HUES48 (cell line): Measurements from ENCODE around the gene GTSF1L.

Source experiments
- H3K27ac ChIP-seq: one replicate; pipeline ENCODE4 v1.7.0; 2013; ENCODE audit warnings: low read depth, low read length, inconsistent platforms
- H3K27me3 ChIP-seq: 2 replicates; pipeline ENCODE4 v1.6.1; 2013; ENCODE audit warnings: mild to moderate bottlenecking, low read length; ENCODE audit not compliant: control insufficient read depth, insufficient read depth
- H3K36me3 ChIP-seq: 2 replicates; pipeline ENCODE4 v1.6.1; 2013; ENCODE audit warnings: low read length; ENCODE audit not compliant: control insufficient read depth, insufficient read depth
- H3K4me1 ChIP-seq: 2 replicates; pipeline ENCODE4 v1.6.1; 2013; ENCODE audit warnings: mild to moderate bottlenecking, low read length; ENCODE audit not compliant: control insufficient read depth, insufficient read depth
- H3K4me3 ChIP-seq: 2 replicates; pipeline ENCODE4 v1.5.1; 2013; ENCODE audit warnings: mild to moderate bottlenecking, low read depth, low read length
- H3K9ac ChIP-seq: 2 replicates; pipeline ENCODE4 v1.6.1; 2013; ENCODE audit warnings: mild to moderate bottlenecking, low read depth, low read length, moderate library complexity
- H3K9me3 ChIP-seq: 2 replicates; pipeline ENCODE4 v1.6.1; 2013; ENCODE audit warnings: low read length; ENCODE audit not compliant: control insufficient read depth, insufficient read depth

The GTSF1L gene

DNA sequence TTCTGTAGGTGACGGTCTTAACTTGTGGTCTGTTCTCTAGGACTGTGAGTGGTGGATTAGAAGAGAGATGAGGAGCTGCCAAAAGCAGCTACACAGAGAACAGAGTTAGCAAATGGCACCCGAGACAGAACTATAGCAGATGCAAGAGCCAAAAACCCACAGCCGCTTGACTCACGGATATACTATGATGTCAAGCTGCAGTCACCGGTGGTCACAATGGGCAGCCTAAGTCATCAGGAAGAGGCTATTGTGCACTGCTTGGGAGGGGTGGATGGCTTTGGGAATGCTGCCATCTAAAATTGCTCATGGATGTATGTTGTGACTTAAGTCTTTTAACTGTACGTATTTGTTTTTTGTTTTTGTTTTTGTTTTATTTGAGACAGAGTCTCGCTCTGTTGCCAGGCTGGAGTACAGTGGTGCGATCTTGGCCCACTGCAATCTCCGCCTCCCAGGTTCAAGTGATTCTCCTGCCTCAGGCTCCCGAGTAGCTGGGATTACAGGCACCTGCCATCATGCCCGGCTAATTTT is at the start of gene GTSF1L:
GTSF1L (minus strand) TSS at position 192 of the 528 bp plus-strand sequence. CDS start 308 bp downstream, outside the sequence.
- H3K9me3 ChIP-seq, result no peaks in the 10 kb centered on the region
- H3K4me3 ChIP-seq, result no peak within 1 kb of the TSS
- no peaks in the 10 kb centered on the region; the same call in 1 of the 2 replicates for H3K27me3 ChIP-seq
- no peak within 1 kb of the TSS for H3K9ac ChIP-seq
- no peaks in the 10 kb centered on the region for H3K4me1 ChIP-seq
- no peak within 1 kb of the TSS for H3K27ac ChIP-seq
- H3K36me3 ChIP-seq, result no peaks in the 10 kb centered on the region

DNA sequence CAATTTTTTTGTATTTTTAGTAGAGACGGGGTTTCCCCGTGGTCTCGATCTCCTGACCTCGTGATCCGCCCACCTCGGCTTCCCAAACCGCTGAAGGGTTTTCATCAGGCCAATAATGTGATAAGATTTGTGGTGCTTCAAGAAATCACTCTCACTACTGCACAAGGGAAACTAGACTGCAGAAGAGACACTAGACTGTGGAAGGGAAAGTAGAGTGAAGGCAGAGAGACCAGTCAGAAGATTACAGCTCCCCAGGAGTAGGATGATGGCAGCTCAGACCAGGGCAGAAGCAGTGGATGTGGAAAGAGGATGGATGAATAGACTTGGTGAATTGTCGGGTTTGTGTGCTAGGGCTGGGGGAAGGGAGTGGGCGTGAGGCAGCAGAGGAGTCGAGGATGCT is 48.0 kb upstream of the GTSF1L start:
- Histone ChIP-seq H3K4me3 (no peak overlapping the region), H3K9me3 (peaks cover 2% of the 10 kb centered on the region; the same call in 1 of the 2 replicates), H3K4me1 (no peaks in the 10 kb centered on the region), H3K27me3 (no peaks in the 10 kb centered on the region), H3K36me3 (no peaks in the 10 kb centered on the region), H3K9ac (no peak overlapping the region), H3K27ac (no peak overlapping the region)

DNA sequence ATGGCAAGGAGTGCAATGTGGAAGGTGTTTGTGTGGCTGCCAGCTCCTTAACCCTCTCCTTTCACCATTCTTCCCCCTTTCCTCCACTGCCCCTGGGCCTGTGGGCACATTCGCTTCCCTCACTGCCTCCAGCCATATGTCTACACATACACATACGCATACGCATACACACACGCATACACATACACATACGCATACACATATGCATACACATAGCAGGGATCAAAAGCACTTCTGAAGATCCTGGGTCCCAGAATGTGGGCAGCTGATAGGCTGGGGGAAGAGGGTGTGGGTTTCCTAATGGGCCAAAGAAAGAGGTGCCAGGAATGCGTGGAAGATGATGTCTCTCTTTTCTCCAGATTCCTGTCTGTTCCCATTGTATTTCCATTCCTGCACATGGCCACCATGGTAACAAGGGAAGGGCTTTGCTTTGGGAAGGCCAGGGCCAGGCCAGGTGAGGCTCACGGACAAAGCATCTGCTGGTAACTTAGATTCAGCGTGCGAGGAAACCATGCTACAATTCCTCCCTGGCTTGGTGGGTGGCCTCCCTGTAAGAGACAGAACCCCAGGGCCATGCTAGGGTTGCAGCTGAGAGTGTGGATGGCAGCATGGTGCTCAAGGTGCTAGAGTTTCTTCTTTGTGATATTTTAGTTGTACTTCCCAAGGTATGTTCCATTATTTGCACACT is 44.8 kb upstream of the GTSF1L start:
- H3K9me3 ChIP-seq, result no peaks in the 10 kb centered on the region
- H3K27me3 ChIP-seq, result no peaks in the 10 kb centered on the region
- H3K4me3 ChIP-seq, result no peak overlapping the region
- H3K36me3 ChIP-seq, result no peaks in the 10 kb centered on the region
- no peaks in the 10 kb centered on the region for H3K4me1 ChIP-seq
- no peak overlapping the region for H3K9ac ChIP-seq
- no peak overlapping the region for H3K27ac ChIP-seq

DNA sequence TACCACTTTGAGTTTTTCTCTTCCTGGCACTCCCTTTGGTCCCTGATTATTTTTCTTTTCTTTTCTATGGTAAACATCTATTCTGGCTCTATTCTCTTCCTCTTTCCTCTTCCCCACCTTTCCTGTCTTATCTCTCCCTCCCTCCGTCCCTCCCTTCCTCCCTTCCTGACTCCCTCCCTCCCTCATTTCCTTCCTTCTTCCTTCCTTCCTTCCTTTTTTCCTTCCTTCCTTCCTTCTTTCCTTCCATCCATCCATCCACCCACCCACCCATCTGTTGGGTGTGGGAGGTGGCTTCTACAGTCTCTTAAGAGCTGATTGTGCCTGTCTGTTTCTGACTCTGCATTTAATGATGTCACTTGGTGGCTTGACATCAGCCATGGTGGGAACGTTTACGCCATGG is 43.5 kb upstream of the GTSF1L start:
- no peaks in the 10 kb centered on the region for H3K27me3 ChIP-seq
- H3K9ac ChIP-seq, result no peak overlapping the region

DNA sequence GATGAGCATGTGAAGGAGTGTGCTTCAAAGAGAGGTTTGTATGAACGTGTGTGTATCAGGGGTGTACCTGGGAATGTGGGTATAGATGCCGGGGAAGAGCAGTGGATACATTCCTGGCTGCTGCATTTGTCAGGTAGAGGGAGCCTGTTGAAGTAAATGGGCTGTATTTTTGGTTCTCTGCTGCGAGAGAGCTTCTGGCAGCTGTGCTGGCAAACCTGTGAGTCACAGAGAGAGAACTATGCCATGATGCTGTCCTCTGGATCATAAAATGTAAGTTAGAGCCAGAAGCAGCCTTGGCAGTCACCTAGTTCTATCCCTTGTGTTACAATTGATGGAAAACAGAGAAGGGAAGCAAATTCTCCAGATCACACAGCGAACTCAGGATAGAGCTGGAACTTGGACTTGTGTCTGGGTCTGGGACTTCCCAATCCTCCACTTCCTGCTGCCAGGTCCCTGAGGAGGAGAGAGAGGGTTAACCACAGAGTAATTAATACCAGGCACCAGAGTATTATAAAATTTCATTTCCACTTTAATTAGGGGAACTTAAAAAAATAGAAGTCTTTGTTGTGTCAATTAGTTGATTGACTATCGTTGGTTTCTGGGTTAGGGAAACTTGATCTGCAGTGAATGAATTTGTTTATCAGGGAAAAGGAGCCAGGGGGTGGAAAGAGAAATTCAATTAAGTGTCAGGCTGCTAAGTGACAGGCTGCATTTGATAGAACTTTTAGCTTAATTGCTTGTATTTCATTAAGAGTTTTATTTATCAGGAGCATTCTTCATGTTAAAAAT is 41.1 kb upstream of the GTSF1L start:
- no peaks in the 10 kb centered on the region for H3K9me3 ChIP-seq
- no peak overlapping the region for H3K4me3 ChIP-seq
- no peaks in the 10 kb centered on the region for H3K27me3 ChIP-seq
- no peak overlapping the region for H3K9ac ChIP-seq
- no peak overlapping the region for H3K27ac ChIP-seq
- H3K36me3 ChIP-seq, result no peaks in the 10 kb centered on the region
- no peaks in the 10 kb centered on the region; the same call in 1 of the 2 replicates for H3K4me1 ChIP-seq

More for the DNA sequence above, 43.5 kb upstream of the GTSF1L start:
- no peak overlapping the region for H3K27ac ChIP-seq
- H3K36me3 ChIP-seq, result no peaks in the 10 kb centered on the region
- H3K4me1 ChIP-seq, result no peaks in the 10 kb centered on the region; the same call in 1 of the 2 replicates
- no peaks in the 10 kb centered on the region for H3K9me3 ChIP-seq
- no peak overlapping the region for H3K4me3 ChIP-seq

DNA sequence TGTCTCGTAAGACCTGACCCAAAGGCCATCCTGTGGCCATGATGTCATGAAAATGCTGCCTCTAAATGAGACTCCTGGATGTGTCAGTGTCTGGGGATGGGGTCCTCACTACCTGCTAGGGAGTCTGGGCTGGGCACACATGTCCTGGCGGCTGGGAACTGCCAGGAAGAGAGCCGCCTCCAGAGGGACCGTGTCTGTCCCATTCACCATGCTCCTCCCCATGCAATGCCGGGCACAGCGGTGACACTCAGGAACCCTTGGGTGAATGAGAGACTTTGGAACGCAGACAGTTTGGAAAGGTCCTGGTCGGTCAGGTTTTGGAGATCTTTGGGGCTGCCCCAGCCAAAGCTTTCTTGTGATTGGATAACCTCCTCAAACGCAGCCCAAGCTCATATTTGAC is 40.1 kb upstream of the GTSF1L start:
- Histone ChIP-seq H3K9ac (no peak overlapping the region), H3K4me1 (no peaks in the 10 kb centered on the region; the same call in 1 of the 2 replicates), H3K36me3 (no peaks in the 10 kb centered on the region), H3K27ac (no peak overlapping the region), H3K4me3 (no peak overlapping the region), H3K9me3 (no peaks in the 10 kb centered on the region), H3K27me3 (no peaks in the 10 kb centered on the region)

DNA sequence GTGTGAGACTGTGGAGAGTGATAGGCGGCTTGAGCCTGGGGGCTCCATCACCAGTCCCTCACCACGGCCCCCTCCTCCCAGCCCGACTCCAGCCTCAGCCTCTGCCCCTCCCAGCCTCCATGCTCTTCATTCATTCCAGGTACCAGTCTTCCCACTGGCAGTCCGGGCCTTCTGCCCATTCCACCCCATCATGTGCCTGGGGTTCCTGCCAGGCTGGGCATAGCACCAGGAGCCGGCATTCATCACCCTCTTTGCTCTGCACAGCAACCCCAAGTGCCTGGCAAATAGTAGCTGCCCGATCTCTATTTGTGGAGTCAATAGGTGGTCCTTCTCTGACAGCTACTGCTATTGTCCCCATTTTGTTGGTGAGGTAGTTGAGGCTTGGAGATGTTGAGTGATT is 39.6 kb upstream of the GTSF1L start:
- no peak overlapping the region for H3K4me3 ChIP-seq
- H3K36me3 ChIP-seq, result no peaks in the 10 kb centered on the region
- H3K27me3 ChIP-seq, result no peaks in the 10 kb centered on the region
- no peaks in the 10 kb centered on the region for H3K9me3 ChIP-seq
- no peak overlapping the region for H3K9ac ChIP-seq
- H3K27ac ChIP-seq, result no peak overlapping the region
- H3K4me1 ChIP-seq, result no peaks in the 10 kb centered on the region; the same call in 1 of the 2 replicates

DNA sequence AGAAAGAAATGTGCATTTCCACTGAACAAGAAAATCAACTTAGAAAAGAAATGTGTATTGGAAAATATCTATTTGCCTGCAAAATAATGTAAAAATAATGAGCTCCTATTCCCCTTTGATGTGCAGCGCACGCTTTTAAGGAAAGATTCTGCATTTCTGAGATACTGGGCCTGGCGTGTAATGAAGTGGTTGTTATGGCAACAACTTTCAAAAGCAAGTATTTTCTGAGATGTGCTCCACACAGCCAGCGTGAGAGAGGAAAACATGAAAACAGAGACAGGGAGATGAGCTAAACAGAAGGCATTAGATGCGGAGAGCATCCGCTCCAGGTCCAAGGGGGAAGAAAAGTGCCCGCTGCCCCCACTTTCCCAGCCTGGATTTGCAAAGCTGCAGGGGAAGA is 39.1 kb upstream of the GTSF1L start:
- Histone ChIP-seq H3K27me3 (no peaks in the 10 kb centered on the region), H3K27ac (no peak overlapping the region), H3K36me3 (no peaks in the 10 kb centered on the region), H3K4me3 (no peak overlapping the region), H3K4me1 (no peaks in the 10 kb centered on the region; the same call in 1 of the 2 replicates), H3K9ac (no peak overlapping the region), H3K9me3 (no peaks in the 10 kb centered on the region)

DNA sequence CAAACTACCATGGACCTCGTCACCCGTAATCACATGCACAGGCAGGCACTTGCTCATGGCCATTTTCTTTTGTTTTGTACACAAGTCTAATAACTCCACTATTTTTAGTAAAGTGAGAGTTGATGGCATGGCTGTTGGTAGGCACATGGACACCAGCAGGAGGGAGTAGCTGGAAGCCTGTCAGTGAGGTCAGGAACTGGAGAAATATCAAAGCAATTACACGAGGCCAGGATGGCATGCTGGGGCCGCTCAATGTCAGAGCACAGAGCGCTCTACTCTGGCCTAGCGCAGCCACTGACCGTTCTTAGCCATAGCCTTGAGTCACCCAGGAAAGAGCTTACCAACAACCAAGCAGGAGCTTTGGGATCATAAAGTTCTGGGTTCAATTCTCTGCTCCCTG is 36.1 kb upstream of the GTSF1L start:
- Histone ChIP-seq H3K4me1 (no peaks in the 10 kb centered on the region; the same call in 1 of the 2 replicates), H3K4me3 (no peak overlapping the region), H3K36me3 (no peaks in the 10 kb centered on the region), H3K9ac (no peak overlapping the region), H3K27me3 (no peaks in the 10 kb centered on the region), H3K9me3 (no peaks in the 10 kb centered on the region), H3K27ac (no peak overlapping the region)

DNA sequence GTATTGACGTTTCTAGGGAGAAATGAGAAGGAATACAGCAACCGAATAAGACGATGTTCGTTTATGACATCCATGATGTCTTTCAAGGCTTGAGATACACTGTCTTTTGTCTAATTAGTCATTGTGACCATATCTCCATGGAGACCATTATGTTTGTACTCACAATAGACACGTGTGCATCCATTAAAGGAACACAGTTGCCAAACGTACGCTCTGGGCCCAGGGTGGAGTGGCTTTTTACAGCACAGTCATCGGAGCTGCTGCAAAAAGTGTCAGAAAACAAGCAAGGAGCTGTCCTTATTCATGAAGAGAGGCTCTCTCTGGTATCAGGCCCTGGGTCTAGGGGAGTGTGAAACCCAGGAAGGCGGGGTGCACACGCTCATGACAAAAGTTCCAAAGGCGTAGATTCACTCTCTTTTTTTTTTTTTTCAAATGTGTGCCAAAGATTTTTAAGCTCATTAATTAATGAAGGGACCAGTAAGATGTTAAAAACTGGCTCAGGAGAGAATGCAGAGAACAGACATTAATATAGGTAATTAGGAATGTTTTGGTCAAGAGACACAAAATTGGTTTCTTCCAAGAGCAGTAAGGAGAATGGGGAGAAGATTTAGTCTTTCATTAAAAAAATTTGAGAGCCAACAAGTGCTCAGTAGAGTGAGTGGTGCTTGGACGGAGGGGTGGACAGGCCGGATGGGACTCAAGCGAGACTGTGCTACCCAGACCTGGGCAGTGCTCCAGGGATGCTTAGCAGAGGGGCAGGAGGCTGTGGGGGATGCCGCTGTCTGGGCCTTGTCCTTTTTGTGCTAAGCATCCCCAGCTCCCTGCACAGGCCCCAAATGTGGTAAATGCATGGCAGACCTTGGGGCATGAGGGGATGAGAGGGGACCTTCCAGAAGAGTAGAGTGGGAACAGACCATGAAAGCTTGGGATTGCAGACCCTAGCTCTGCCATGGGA is 34.9 kb upstream of the GTSF1L start:
- no peaks in the 10 kb centered on the region for H3K9me3 ChIP-seq
- H3K27me3 ChIP-seq, result no peaks in the 10 kb centered on the region
- H3K4me1 ChIP-seq, result no peaks in the 10 kb centered on the region; the same call in 1 of the 2 replicates
- H3K27ac ChIP-seq, result no peak overlapping the region
- no peak overlapping the region for H3K4me3 ChIP-seq
- no peak overlapping the region for H3K9ac ChIP-seq
- H3K36me3 ChIP-seq, result no peaks in the 10 kb centered on the region
